C1 segment of cervical spinal cord (tissue), 14 donors: ENCODE data around the gene HYAL3.
"Not testable (repeated sequence)": the region's sequence is repeated elsewhere in the genome, so short reads cannot be mapped to it uniquely, and the experiment has no call there.

Experiments used
- DNase-seq, 14 donors: peaks; one replicate each; lab custom pipeline; 2025; lab: John Stamatoyannopoulos, UW

HYAL3 gene

GRCh38 chr3:50290161-50290641 lies 9.0 kb downstream of the HYAL3 start:
- no peak for DNase-seq

- no peak for DNase-seq
These were observed 10.1 kb downstream of the HYAL3 start for GRCh38 chr3:50289130-50289529.

GRCh38 chr3:50288387-50289007 lies 10.7 kb downstream of the HYAL3 start:
- DNase-seq = no peak

GRCh38 chr3:50287262-50287661 lies 11.9 kb downstream of the HYAL3 start:
- no peak for DNase-seq

GRCh38 chr3:50286322-50287227 lies 12.6 kb downstream of the HYAL3 start:
- no peak for DNase-seq

GRCh38 chr3:50284121-50284520 lies 15.1 kb downstream of the HYAL3 start:
- DNase-seq = not testable (repeated sequence)

GRCh38 chr3:50279255-50280016 lies 19.8 kb downstream of the HYAL3 start:
- no peak for DNase-seq

GRCh38 chr3:50278880-50279224 lies 20.4 kb downstream of the HYAL3 start, which contains the start of gene LSMEM2:
Gene LSMEM2 (plus strand): TSS chr3:50279087. CDS start chr3:50279114, 27 bp downstream.
- peak in 6 of 14 donors; percentile 50 to 71 (median 66) for DNase-seq

- DNase-seq = peak in 7 of 14 donors; percentile 26 to 71 (median 64)
These were observed 20.9 kb downstream of the HYAL3 start for GRCh38 chr3:50278123-50278879.

- DNase-seq = no peak
These were observed 22.5 kb downstream of the HYAL3 start for GRCh38 chr3:50276762-50277101.

GRCh38 chr3:50275996-50276761 lies 23.0 kb downstream of the HYAL3 start:
- DNase-seq = no peak

- DNase-seq = no peak
These were observed 23.8 kb downstream of the HYAL3 start for GRCh38 chr3:50275141-50275995.

- peak in 7 of 14 donors; percentile 9 to 43 (median 34) for DNase-seq
These were observed 24.7 kb downstream of the HYAL3 start for GRCh38 chr3:50274371-50275104.

- DNase-seq = peak in 1 of 14 donors; percentile 27
These were observed 25.5 kb downstream of the HYAL3 start for GRCh38 chr3:50273689-50274065.

- peak; percentile 37 to 92 (median 85) for DNase-seq
These were observed 26.1 kb downstream of the HYAL3 start for GRCh38 chr3:50272911-50273688.

- peak in 1 of 14 donors; percentile 15 for DNase-seq
These were observed 26.7 kb downstream of the HYAL3 start for GRCh38 chr3:50272538-50272910.

GRCh38 chr3:50271314-50271936 lies 27.8 kb downstream of the HYAL3 start:
- DNase-seq = no peak
